ENCODE results near the gene CLSTN3. TPM values are rescaled to one million over a fixed set of nuclear protein-coding genes. Genes with fewer than 3 reads are reported as not detected.
"Not testable (repeated sequence)": the region's sequence is repeated elsewhere in the genome, so short reads cannot be mapped to it uniquely, and the experiment has no call there.

CLSTN3 gene
- total and polyA plus RNA-seq, 2 donors from 2014 or later: 33.0 to 64.2 TPM

DNA sequence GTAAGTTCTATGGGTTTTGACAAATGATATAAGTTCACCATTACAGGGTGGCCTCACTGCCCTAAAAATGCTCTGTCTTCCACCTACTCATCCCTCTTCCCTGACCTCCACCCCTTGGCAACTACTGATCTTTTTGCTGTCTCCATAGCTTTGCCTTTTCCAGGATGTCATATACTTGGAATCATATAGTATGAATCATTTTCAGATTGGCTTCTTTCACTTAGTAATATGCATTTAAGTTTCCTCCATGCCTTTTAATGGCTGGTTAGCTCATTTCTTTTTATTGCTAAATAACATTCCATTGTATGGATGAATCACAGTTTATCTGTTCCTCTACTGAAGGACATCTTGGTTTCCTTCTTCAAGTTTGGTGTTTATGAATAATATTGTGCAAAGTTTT is 45.3 kb downstream of the CLSTN3 start:
- no peak overlapping the region for H3K4me3 ChIP-seq (ENCODE audit: low read length in 3 of 3)
- intact Hi-C loops (cut with DNase I): no loop called here
- H3K27me3 ChIP-seq (ENCODE audit: control insufficient read depth, insufficient read depth, low read length): no peaks in the 10 kb centered on the region
- TF ChIP-seq, protein P1, sequence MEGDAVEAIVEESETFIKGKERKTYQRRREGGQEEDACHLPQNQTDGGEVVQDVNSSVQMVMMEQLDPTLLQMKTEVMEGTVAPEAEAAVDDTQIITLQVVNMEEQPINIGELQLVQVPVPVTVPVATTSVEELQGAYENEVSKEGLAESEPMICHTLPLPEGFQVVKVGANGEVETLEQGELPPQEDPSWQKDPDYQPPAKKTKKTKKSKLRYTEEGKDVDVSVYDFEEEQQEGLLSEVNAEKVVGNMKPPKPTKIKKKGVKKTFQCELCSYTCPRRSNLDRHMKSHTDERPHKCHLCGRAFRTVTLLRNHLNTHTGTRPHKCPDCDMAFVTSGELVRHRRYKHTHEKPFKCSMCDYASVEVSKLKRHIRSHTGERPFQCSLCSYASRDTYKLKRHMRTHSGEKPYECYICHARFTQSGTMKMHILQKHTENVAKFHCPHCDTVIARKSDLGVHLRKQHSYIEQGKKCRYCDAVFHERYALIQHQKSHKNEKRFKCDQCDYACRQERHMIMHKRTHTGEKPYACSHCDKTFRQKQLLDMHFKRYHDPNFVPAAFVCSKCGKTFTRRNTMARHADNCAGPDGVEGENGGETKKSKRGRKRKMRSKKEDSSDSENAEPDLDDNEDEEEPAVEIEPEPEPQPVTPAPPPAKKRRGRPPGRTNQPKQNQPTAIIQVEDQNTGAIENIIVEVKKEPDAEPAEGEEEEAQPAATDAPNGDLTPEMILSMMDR (IDR thresholded peaks at IDR 0.05; ENCODE audit: borderline replicate concordance, extremely low read depth, insufficient read depth): no peak
- no peak overlapping the region for H3K27ac ChIP-seq (ENCODE audit: low read depth in 2 of 2, low read length in 2 of 2)
- H3K36me3 ChIP-seq (ENCODE audit: control insufficient read depth in 2 of 3, insufficient read depth in 3 of 3, low read length in 3 of 3): no peaks in the 10 kb centered on the region
- no peak overlapping the region for H3K9ac ChIP-seq (ENCODE audit: low read length in 3 of 3)
- H3K4me1 ChIP-seq (ENCODE audit: control insufficient read depth in 2 of 3, insufficient read depth in 2 of 3, low read depth in 1 of 3, low read length in 3 of 3): no peaks in the 10 kb centered on the region
- FAIRE-seq: no peak
- no peaks in the 10 kb centered on the region for H3K9me3 ChIP-seq (ENCODE audit: control insufficient read depth in 2 of 3, insufficient read depth in 1 of 3, low read length in 3 of 3)
- no peak for DNase-seq

DNA sequence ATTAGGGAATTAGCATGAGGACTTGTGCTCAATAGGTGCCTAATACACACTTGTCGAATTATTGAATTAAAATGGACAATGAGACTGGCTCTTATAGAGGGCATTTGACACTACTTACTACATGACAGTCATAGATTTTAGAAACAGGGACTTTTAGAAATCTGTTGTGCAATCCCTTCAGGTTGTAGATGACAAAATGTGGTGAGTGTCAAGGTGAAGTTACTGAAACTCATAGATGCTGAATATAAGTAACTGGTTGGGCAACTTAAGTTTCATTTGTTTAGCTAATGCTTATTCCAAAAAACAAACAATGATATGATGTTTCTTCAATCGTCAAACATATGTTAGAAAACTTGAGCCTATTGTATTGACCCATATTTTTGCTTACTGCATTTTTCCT is 46.4 kb downstream of the CLSTN3 start:
- intact Hi-C loops (cut with DNase I): no loop called here
- no peak for DNase-seq
- TF ChIP-seq, protein P1 (IDR thresholded peaks at IDR 0.05; ENCODE audit: borderline replicate concordance, extremely low read depth, insufficient read depth): no peak

DNA sequence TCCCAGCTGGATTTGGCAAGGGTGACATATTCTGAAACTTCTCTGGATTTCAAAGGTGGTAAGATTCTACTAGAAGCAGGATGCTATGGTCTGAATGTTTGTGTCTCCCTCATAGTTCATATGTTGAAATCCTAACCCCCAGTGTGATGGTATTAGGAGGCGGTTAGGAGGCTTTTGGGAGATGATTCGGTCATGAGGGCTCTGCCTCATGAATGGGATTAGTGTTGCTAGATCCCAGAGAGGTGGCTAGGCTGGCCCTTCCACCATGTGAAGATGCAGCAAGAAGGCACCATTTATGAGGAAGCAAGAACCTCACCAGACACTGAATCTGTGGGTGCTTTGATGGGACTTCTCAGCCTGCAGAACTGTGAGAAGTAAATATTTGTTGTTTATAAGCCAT is 48.3 kb downstream of the CLSTN3 start:
- Histone ChIP-seq H3K36me3 (ENCODE audit: control insufficient read depth in 2 of 3, insufficient read depth in 3 of 3, low read length in 3 of 3) (no peaks in the 10 kb centered on the region), H3K4me3 (ENCODE audit: low read length in 3 of 3) (no peak overlapping the region), H3K9me3 (ENCODE audit: control insufficient read depth in 2 of 3, insufficient read depth in 1 of 3, low read length in 3 of 3) (no peaks in the 10 kb centered on the region), H3K4me1 (ENCODE audit: control insufficient read depth in 2 of 3, insufficient read depth in 2 of 3, low read depth in 1 of 3, low read length in 3 of 3) (no peaks in the 10 kb centered on the region), H3K27me3 (ENCODE audit: control insufficient read depth, insufficient read depth, low read length) (no peaks in the 10 kb centered on the region), H3K27ac (ENCODE audit: low read depth in 2 of 2, low read length in 2 of 2) (no peak overlapping the region), H3K9ac (ENCODE audit: low read length in 3 of 3) (no peak overlapping the region)
- intact Hi-C loops (cut with DNase I): no loop called here
- TF ChIP-seq, protein P1 (IDR thresholded peaks at IDR 0.05; ENCODE audit: borderline replicate concordance, extremely low read depth, insufficient read depth): no peak
- no peak for FAIRE-seq
- no peak for DNase-seq

More for the DNA sequence above, 46.4 kb downstream of the CLSTN3 start:
- Histone ChIP-seq H3K27ac (ENCODE audit: low read depth in 2 of 2, low read length in 2 of 2) (no peak overlapping the region), H3K4me3 (ENCODE audit: low read length in 3 of 3) (no peak overlapping the region), H3K27me3 (ENCODE audit: control insufficient read depth, insufficient read depth, low read length) (no peaks in the 10 kb centered on the region), H3K36me3 (ENCODE audit: control insufficient read depth in 2 of 3, insufficient read depth in 3 of 3, low read length in 3 of 3) (no peaks in the 10 kb centered on the region), H3K9ac (ENCODE audit: low read length in 3 of 3) (no peak overlapping the region), H3K4me1 (ENCODE audit: control insufficient read depth in 2 of 3, insufficient read depth in 2 of 3, low read depth in 1 of 3, low read length in 3 of 3) (no peaks in the 10 kb centered on the region), H3K9me3 (ENCODE audit: control insufficient read depth in 2 of 3, insufficient read depth in 1 of 3, low read length in 3 of 3) (no peaks in the 10 kb centered on the region)
- no peak for FAIRE-seq

GRCh38 chr12:7180685-7181084 is 50.5 kb downstream of the CLSTN3 start:
- H3K27ac ChIP-seq (ENCODE audit: low read depth in 2 of 2, low read length in 2 of 2): no peak overlapping the region
- H3K4me1 ChIP-seq (ENCODE audit: control insufficient read depth in 2 of 3, insufficient read depth in 2 of 3, low read depth in 1 of 3, low read length in 3 of 3): peaks cover 0 to 4% (median 0%) of the 10 kb centered on the region in 3 donors
- H3K9ac ChIP-seq (ENCODE audit: low read length in 3 of 3): no peak overlapping the region
- DNase-seq (no peak), FAIRE-seq (no peak)
- H3K9me3 ChIP-seq (ENCODE audit: control insufficient read depth in 2 of 3, insufficient read depth in 1 of 3, low read length in 3 of 3): no peaks in the 10 kb centered on the region
- H3K27me3 ChIP-seq (ENCODE audit: control insufficient read depth, insufficient read depth, low read length): no peaks in the 10 kb centered on the region
- H3K36me3 ChIP-seq (ENCODE audit: control insufficient read depth in 2 of 3, insufficient read depth in 3 of 3, low read length in 3 of 3): no peaks in the 10 kb centered on the region
- TF ChIP-seq, protein P1 (IDR thresholded peaks at IDR 0.05; ENCODE audit: borderline replicate concordance, extremely low read depth, insufficient read depth): no peak
- intact Hi-C loops (cut with DNase I): no loop called here
- no peak overlapping the region for H3K4me3 ChIP-seq (ENCODE audit: low read length in 3 of 3)

DNA sequence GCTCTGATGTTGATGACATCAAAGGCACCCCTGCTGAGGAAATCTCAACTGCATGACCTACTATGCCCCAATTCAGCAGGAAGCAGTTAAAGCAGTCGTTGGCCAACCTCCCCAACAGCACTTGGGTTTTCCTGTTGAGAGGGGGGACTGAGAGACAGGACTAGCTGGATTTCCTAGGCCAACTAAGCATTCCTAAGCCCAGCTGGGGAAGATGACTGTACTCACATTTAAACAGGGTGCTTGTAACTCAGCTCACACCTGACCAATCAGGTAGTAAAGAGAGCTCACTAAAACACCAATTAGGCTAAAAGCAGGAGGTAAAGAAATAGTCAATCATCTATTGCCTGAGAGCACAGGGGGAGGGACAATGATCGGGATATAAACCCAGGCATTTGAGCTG is 55.9 kb downstream of the CLSTN3 start:
- H3K27me3 ChIP-seq (ENCODE audit: control insufficient read depth, insufficient read depth, low read length); DNase-seq; H3K9ac ChIP-seq (ENCODE audit: low read length in 3 of 3); H3K4me3 ChIP-seq (ENCODE audit: low read length in 3 of 3); H3K36me3 ChIP-seq (ENCODE audit: control insufficient read depth in 2 of 3, insufficient read depth in 3 of 3, low read length in 3 of 3); H3K27ac ChIP-seq (ENCODE audit: low read depth in 2 of 2, low read length in 2 of 2); intact Hi-C loops (cut with DNase I); FAIRE-seq; H3K9me3 ChIP-seq (ENCODE audit: control insufficient read depth in 2 of 3, insufficient read depth in 1 of 3, low read length in 3 of 3): not testable (repeated sequence)
- H3K4me1 ChIP-seq (ENCODE audit: control insufficient read depth in 2 of 3, insufficient read depth in 2 of 3, low read depth in 1 of 3, low read length in 3 of 3): peaks cover 6 to 17% (median 14%) of the 10 kb centered on the region in 3 donors

All from kidney (tissue), 14 donors.